SK-N-MC (cell line): Measurements from ENCODE around the gene SMAP1.
"Not testable (repeated sequence)": the region's sequence is repeated elsewhere in the genome, so short reads cannot be mapped to it uniquely, and the experiment has no call there.

Source experiments
- DNase-seq: peaks from one replicate; pipeline ENCODE4 v3.0.0-alpha.2; 2011; ENCODE audit warnings: low read depth, low spot score
- H3K27ac ChIP-seq: fragments of 200-600 bp; sonication (generic); 2 replicates; pipeline ENCODE4 v1.5.1; 2016; ENCODE audit warnings: mixed run types
- H3K36me3 ChIP-seq: fragments of 200-600 bp; sonication (generic); 2 replicates; pipeline ENCODE4 v1.6.1; 2017; ENCODE audit warnings: antibody characterized with exemption, low read length, mixed read lengths; ENCODE audit not compliant: insufficient read depth
- H3K4me3 ChIP-seq: fragments of 200-600 bp; sonication (generic); 2 replicates; pipeline ENCODE4 v1.5.1; 2016
- H3K9ac ChIP-seq: fragments of 200-600 bp; sonication (generic); 2 replicates; pipeline ENCODE4 v1.8.0; 2017; ENCODE audit warnings: mixed run types, mixed read lengths; ENCODE audit not compliant: insufficient read length
- H3K9me3 ChIP-seq: fragments of 200-600 bp; sonication (generic); 2 replicates; pipeline ENCODE4 v1.6.1; 2017; ENCODE audit warnings: low read depth, mild to moderate bottlenecking, antibody characterized with exemption, low read length, moderate library complexity, mixed read lengths
- EZH2 ChIP-seq: fragments of 200-600 bp; sonication (generic); IDR thresholded peaks from one replicate; pipeline ENCODE4 v1.6.1; 2017; ENCODE audit warnings: antibody characterized with exemption
- FOXP2 ChIP-seq: optimal IDR thresholded peaks from 2 replicates; pipeline ENCODE3; 2011; ENCODE audit warnings: mild to moderate bottlenecking, moderate library complexity; ENCODE audit not compliant: insufficient read depth; ENCODE audit errors: extremely low read length, control extremely low read depth
- POLR2AphosphoS5 ChIP-seq: IDR thresholded peaks from 2 replicates; pipeline ENCODE4 v1.6.1; 2012; ENCODE audit warnings: mild to moderate bottlenecking, low read depth, low read length, borderline replicate concordance

Gene SMAP1

DNA sequence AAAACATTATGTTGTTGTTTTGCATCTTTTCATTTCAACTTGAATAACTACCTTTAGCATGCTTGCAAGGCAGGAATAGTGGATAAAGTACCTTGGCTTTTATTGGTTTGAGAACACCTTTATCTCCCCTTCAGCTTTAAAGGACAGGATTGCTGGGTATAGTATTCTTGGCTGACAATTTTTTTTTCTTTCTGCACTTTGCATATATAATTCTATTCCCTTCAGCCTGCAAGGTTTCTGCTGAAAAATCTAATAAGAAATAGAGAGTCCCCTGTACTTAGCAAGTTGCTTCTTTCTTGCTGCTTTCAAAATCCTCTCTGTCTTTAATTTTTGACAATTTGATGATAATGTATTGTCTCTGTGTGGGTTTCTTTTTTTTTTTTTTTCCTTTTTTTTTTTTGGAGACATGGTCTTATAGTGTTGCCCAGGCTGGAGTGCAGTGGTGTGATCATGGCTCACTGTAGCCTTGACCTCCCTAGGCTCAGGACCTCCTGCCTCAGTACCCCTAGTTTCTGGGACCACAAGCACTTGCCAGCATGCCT lies 47.1 kb downstream of the SMAP1 start:
- no peaks in the 10 kb centered on the region; the same call in 1 of the 2 replicates for H3K36me3 ChIP-seq
- H3K9me3 ChIP-seq, result 0 out of 2 replicates have a peak, but pooled peaks cover 5% of the 10 kb centered on the region
- no peak overlapping the region for H3K4me3 ChIP-seq
- TF ChIP-seq FOXP2, result no peak
- TF ChIP-seq EZH2, result no peak
- TF ChIP-seq POLR2AphosphoS5, result no peak
- H3K9ac ChIP-seq, result no peak overlapping the region
- DNase-seq, result no peak
- no peak overlapping the region for H3K27ac ChIP-seq

DNA sequence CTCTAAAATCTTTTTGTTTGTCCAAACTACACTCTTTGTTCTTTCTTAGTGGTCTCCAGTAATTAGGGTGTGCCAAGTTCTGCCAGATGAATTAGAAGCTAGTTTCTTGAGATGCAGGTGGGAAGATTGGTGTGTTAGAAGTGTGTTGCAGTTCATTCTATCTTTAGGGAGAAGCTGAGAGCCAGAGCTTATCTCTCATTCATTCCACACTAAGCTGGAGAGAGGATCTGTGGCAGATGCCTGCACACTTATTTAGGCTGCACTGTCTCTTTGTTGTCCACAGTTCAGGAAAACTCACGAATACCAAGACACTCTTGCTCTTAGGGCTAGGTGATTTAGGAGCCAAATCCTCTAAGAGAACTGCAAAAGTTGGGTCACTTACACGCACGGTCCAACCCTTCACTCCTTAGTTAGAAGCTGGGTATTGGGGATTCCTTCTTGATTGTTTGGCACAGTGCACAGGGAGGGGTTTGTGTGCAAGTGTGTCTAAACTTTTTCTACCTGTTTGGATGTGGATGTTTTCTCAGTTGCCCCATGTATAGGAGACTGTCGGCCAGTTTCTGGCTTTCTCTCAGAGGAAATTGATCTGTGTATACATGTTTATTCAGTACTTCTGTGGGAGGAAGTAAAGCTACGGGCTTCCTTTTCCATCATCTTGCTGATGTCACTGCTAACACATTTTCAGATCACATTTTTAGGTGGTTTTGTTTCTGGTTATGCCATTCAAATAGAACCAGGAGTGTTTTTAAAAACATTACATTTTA lies 49.5 kb downstream of the SMAP1 start:
- no peak for DNase-seq
- H3K36me3 ChIP-seq, result no peaks in the 10 kb centered on the region; the same call in 1 of the 2 replicates
- TF ChIP-seq EZH2, result no peak
- no peak for TF ChIP-seq FOXP2
- no peak for TF ChIP-seq POLR2AphosphoS5
- no peak overlapping the region for H3K4me3 ChIP-seq
- no peak overlapping the region for H3K9ac ChIP-seq
- H3K9me3 ChIP-seq, result 0 out of 2 replicates have a peak, but pooled peaks cover 5% of the 10 kb centered on the region
- H3K27ac ChIP-seq, result no peak overlapping the region

DNA sequence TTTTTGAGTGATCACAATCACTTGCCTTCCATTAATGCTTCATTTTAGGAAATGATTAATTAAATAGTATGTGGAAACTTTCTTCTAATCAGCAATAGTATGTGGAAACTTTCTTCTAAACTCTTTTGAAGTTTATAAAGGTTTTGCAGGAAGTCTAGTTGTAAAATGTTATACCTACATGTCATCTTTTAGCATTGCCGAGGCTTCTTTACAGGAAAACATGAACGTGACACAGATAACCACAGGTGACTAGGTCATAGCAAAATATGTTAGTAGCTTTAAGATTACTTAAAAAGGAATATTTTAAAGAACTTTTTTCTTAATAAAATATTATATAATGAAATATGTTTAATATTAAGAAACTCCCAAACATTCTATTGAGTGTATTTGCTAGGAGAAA lies 56.8 kb downstream of the SMAP1 start:
- no peak overlapping the region for H3K4me3 ChIP-seq
- TF ChIP-seq POLR2AphosphoS5 (no peak), FOXP2 (no peak), EZH2 (no peak)
- DNase-seq, result no peak

GRCh38 chr6:70725817-70726415 lies 58.2 kb downstream of the SMAP1 start:
- Histone ChIP-seq H3K27ac (peak overlapping the region; percentile 96), H3K9me3 (no peaks in the 10 kb centered on the region; the same call in 1 of the 2 replicates), H3K4me3 (peak overlapping the region; percentile 60), H3K9ac (peak overlapping the region; percentile 65), H3K36me3 (no peaks in the 10 kb centered on the region)
- peak; percentile 64 for DNase-seq
- TF ChIP-seq POLR2AphosphoS5 (no peak; the same call in 1 of the 2 replicates), EZH2 (no peak), FOXP2 (no peak)

More for the DNA sequence above, 56.8 kb downstream of the SMAP1 start:
- Histone ChIP-seq H3K9me3 (no peaks in the 10 kb centered on the region; the same call in 1 of the 2 replicates), H3K27ac (no peak overlapping the region), H3K9ac (no peak overlapping the region), H3K36me3 (no peaks in the 10 kb centered on the region)

GRCh38 chr6:70734381-70734780 lies 66.7 kb downstream of the SMAP1 start:
- Histone ChIP-seq H3K4me3 (no peak overlapping the region), H3K27ac (no peak overlapping the region), H3K9me3 (no peaks in the 10 kb centered on the region), H3K36me3 (no peaks in the 10 kb centered on the region; the same call in 1 of the 2 replicates), H3K9ac (no peak overlapping the region)
- no peak for DNase-seq
- TF ChIP-seq EZH2 (no peak), POLR2AphosphoS5 (no peak), FOXP2 (no peak)

GRCh38 chr6:70734979-70735378 lies 67.3 kb downstream of the SMAP1 start:
- Histone ChIP-seq H3K9me3 (no peaks in the 10 kb centered on the region), H3K4me3 (no peak overlapping the region), H3K36me3 (no peaks in the 10 kb centered on the region; the same call in 1 of the 2 replicates), H3K27ac (no peak overlapping the region), H3K9ac (no peak overlapping the region)
- TF ChIP-seq EZH2 (no peak), POLR2AphosphoS5 (no peak), FOXP2 (no peak)
- DNase-seq, result no peak

DNA sequence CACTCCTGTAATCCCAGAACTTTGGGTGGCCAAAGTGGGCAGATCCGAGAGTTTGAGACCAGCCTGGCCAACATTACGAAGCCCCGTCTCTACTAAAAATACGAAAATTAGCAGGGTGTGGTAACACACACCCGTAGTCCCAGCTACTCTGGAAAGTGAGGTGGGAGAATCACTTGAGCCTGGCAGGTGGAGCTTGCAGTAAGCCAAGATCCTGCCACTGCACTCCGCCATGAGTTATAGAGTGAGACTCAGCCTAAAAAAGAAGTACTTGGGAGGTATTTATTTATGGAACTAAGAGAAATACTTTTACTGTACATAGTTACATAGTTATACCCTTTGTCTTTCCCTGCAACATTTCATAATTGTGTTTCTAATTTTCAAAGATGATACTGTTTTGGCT lies 67.8 kb downstream of the SMAP1 start:
- no peaks in the 10 kb centered on the region for H3K9me3 ChIP-seq
- no peak overlapping the region for H3K27ac ChIP-seq
- no peak for TF ChIP-seq FOXP2
- TF ChIP-seq POLR2AphosphoS5, result no peak
- no peak overlapping the region for H3K4me3 ChIP-seq
- no peak for DNase-seq
- no peaks in the 10 kb centered on the region; the same call in none of the 2 replicates for H3K36me3 ChIP-seq
- no peak overlapping the region for H3K9ac ChIP-seq

DNA sequence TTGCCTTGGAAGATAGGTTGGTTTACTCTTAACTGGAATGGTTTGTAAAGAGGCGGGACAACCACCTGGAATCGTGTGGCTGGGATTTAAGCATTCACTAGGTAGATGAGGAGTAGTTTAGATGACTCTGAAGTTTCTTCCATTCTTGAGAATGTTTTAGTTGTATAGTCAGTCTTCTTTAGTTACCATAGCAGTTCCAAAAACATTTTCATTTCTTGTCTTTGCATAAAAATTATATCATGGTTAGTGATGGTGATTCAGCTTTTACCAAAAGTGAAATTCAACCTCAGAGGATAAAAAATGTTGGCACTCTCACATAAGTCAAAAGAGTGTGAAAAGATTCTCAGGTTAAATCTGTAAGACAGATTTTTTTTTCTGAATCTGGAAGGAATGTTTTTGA lies 70.3 kb downstream of the SMAP1 start:
- no peak overlapping the region for H3K9ac ChIP-seq
- no peaks in the 10 kb centered on the region for H3K9me3 ChIP-seq
- H3K4me3 ChIP-seq, result no peak overlapping the region
- DNase-seq, result no peak
- H3K36me3 ChIP-seq, result peaks cover 5% of the 10 kb centered on the region
- TF ChIP-seq POLR2AphosphoS5 (no peak), FOXP2 (no peak), EZH2 (no peak)
- H3K27ac ChIP-seq, result no peak overlapping the region

DNA sequence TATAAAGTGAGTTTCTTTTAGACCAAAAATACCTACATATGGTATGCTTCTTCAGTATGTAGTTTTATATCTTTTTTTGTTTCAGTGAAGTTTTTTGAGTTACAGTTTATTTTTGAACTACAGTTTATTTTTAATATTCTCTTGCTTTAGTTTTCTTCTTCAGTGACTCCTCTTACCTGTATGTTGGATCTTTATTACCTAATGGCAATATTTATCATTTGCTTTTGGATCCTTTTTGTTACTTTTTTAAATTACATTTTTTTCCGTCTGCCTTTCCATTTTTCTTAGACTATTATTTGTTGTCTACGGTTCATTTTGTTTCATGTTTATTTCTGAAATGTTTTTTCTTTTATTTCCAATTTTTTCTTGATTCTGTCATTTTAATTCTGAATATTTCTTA lies 71.9 kb downstream of the SMAP1 start:
- TF ChIP-seq FOXP2, result no peak
- no peak for TF ChIP-seq EZH2
- TF ChIP-seq POLR2AphosphoS5, result no peak
- H3K9ac ChIP-seq, result no peak overlapping the region
- H3K27ac ChIP-seq, result no peak overlapping the region
- no peak for DNase-seq
- H3K9me3 ChIP-seq, result no peaks in the 10 kb centered on the region
- H3K4me3 ChIP-seq, result no peak overlapping the region
- peaks cover 5% of the 10 kb centered on the region for H3K36me3 ChIP-seq

- not testable (repeated sequence) for H3K9ac ChIP-seq, DNase-seq, H3K4me3 ChIP-seq, H3K27ac ChIP-seq, H3K36me3 ChIP-seq, H3K9me3 ChIP-seq
Measured at GRCh38 chr6:70740746-70741145, 73.1 kb downstream of the SMAP1 start.

DNA sequence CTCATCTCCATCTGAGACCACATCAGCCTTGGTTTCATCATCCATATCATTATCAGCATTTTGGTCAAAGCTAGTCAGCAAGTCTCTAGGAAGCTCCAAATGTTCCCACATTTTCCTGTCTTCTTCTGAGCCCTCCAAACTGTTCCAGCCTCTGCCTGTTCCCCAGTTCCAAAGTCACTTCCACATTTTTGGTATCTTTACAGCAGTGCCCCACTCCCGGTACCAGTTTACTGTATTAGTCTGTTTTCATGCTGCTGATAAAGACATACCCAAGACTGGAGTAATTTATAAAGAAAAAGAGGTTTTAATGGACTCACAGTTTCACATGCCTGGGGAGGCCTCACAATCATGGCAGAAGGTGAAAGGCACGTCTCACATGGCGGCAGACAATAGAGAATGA lies 74.8 kb downstream of the SMAP1 start:
- H3K9me3 ChIP-seq, H3K36me3 ChIP-seq, H3K27ac ChIP-seq, H3K9ac ChIP-seq, H3K4me3 ChIP-seq, DNase-seq: not testable (repeated sequence)
